ENCODE data around the gene MYO7A.

The MYO7A gene

DNA sequence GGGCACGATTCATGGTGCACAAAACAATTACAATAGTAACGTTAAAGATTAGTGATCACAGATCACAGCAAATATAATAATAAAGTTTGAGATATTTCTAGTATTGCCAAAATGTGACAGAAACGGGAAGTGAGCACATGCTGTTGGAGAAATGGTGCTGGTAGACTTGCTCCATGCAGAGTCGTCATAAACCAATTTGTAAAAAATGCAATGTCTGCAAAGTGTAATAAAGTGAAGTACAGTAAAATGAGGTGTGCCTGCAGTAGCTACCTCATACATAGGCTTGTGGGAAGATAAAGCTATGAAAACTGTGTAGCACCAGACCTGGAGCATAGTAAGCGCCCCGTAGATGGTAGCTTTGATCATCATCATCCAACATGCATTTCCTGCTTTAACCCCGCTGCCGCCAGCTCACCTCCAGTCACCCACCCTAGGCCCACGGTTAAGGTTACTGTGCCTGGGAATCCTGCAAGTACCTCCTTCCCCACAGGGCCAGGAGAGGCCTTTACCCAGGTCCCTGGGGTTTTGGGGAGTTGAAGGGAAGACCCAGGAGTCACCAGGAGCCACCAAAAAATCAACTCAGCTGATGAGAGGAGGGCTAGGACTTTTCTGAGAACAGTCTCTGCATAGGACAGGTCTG, 59.2 kb downstream of the MYO7A start:
- TF ChIP-seq GATA2 (IDR thresholded peaks at IDR 0.05; ENCODE audit: low read depth, low read length), result no peak
- TF ChIP-seq GATA3 (IDR thresholded peaks at IDR 0.05; ENCODE audit: low read depth, low read length), result no peak

DNA sequence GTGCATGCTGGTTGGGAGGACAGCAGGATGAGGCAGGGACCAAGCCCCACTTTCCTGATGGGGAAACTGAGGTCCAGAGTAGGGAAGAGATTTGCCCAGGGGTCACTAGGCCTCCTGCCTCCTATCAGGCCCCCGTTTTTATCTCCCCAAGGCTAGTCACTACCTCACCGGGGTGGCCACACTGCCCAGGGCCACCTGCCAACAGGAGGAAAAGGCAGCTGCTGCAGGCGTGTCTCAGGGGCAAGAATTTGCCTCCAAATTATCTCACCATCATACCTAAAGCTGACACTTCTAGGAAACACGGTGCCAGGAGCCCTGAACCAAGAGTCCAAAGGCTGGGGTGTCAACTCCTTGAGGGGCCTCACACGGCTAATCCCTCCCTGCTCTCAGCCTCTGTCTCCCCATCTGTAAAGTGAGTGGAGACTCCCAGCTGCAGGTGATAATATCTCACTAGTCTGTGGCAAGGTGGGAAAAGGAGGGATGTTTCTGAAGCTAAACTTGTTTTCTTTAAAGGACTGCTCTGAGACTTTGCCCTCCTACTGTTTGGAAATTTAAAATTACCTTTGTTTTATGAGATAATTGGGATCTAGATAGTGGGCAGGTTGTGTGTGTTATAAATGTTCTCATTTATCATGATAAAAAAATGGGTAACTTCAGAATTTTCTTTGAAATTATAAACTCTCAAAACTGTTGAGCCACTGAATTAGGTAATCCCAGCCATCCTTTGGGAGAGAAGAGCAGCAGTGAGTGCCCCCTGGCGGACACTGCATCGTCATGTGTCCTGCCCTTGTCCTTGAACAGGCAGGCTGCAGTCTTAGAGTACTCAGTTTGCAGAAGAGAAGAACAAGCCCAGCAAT, 60.0 kb downstream of the MYO7A start:
- no peak for TF ChIP-seq GATA2 (IDR thresholded peaks at IDR 0.05; ENCODE audit: low read depth, low read length)
- no peak for TF ChIP-seq GATA3 (IDR thresholded peaks at IDR 0.05; ENCODE audit: low read depth, low read length)

DNA sequence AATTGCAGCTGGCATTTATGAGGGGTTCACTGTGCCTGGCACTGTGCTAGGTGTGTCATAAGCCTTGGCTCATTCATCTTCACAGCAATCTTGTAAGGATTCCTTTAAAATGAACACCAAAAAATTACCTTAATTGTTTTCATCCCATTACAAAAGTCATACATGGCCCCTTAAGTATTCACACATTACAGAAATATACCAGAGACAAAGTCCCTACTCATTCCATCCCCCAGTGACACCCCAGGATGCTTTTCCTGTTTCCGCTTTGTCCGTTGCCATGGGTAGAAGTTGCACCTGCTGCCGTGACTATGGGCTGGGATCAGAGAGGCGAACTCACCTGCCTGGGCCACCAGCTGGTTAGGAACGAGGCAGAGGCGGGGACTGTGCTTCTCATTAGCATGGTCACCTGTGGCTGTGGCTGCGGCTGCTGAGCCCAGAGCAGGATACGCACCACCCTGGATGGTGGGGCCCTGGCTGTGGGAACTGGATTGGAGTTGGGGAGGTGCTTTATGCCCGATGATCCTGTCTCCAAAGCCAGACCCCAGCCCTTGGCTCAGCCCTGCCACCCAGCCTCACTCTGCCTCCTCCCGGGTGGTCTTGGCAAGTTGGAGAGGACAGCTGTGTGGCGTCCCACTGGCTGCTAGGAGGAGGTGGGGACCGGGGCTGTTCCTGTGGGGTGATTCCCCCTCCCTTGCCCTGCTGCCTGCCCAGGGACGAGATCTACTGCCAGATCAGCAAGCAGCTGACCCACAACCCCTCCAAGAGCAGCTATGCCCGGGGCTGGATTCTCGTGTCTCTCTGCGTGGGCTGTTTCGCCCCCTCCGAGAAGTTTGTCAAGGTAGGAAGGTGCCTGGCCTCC, 60.8 kb downstream of the MYO7A start:
- TF ChIP-seq GATA3 (IDR thresholded peaks at IDR 0.05; ENCODE audit: low read depth, low read length) (no peak), GATA2 (IDR thresholded peaks at IDR 0.05; ENCODE audit: low read depth, low read length) (no peak)

GRCh38 chr11:77189588-77190210, 61.7 kb downstream of the MYO7A start:
- no peak for TF ChIP-seq GATA2 (IDR thresholded peaks at IDR 0.05; ENCODE audit: low read depth, low read length)
- TF ChIP-seq GATA3 (IDR thresholded peaks at IDR 0.05; ENCODE audit: low read depth, low read length), result no peak

GRCh38 chr11:77190331-77191075, 62.5 kb downstream of the MYO7A start:
- TF ChIP-seq GATA2 (IDR thresholded peaks at IDR 0.05; ENCODE audit: low read depth, low read length) (no peak), GATA3 (IDR thresholded peaks at IDR 0.05; ENCODE audit: low read depth, low read length) (no peak)

DNA sequence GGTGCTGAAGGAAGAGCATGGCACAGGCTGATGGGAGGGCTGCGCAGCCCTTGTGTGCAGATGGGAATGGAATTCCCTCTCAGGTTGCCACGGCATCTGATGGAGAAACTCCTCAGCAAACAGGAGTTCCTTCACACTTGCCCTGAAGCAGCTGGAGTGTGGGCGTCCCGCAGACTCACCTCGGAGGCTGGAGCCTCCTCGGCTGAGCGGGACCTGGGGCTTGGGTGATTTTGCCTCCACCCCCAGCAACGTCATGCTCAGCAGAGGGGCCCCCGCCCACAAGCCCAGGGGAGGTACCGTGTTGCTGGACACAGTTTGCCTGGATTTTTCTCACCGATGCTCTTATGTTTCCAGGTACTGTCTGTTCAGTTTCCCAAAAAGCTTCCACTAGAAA, 63.4 kb downstream of the MYO7A start:
- TF ChIP-seq GATA3 (IDR thresholded peaks at IDR 0.05; ENCODE audit: low read depth, low read length) (no peak), GATA2 (IDR thresholded peaks at IDR 0.05; ENCODE audit: low read depth, low read length) (no peak)

DNA sequence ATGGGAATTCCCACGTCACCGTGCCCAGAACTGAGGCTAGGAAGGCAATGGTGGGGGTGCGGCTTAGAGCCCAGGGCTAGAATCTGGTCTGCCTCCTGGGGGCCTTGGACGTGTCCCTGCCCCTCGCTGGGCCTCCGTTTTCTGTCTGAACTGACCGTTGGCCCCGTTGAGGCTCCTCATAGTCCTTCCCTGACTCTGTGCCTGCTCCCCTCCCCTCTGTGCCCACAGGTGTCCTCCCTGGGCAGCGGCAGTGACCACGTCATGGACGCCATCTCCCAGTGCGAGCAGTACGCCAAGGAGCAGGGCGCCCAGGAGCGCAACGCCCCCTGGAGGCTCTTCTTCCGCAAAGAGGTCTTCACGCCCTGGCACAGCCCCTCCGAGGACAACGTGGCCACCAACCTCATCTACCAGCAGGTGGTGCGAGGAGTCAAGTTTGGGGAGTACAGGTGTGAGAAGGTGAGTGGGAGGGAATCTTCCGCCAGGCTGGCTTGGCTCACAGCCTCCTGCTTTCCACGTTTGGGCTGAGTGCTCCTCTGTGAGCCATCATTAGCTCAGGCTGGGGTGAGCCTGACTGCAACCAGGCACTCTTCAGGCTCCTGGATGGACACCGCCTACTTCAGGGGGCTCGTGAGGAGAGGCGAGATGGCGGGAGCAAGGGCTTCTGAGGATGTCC, 63.9 kb downstream of the MYO7A start:
- no peak for TF ChIP-seq GATA2 (IDR thresholded peaks at IDR 0.05; ENCODE audit: low read depth, low read length)
- no peak for TF ChIP-seq GATA3 (IDR thresholded peaks at IDR 0.05; ENCODE audit: low read depth, low read length)

DNA sequence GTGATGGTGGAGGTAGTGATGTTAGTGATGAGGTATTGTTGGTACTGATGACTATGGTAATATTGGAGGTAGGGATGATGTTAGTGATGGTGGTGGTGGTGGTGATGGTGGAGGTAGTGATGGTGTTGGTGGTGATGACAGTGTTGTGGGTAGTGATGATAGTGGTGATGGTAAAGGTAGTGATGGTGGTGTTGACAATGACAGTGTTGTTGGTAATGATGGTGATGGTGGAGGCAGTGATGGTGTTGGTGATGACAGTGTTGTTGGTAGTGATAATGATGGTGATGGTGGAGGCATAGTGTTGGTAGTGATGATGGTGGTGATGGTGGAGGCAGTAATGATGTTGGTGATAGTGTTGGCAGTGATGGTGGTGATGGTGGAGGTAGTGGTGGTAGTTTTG, 65.1 kb downstream of the MYO7A start:
- no peak for TF ChIP-seq GATA3 (IDR thresholded peaks at IDR 0.05; ENCODE audit: low read depth, low read length)
- no peak for TF ChIP-seq GATA2 (IDR thresholded peaks at IDR 0.05; ENCODE audit: low read depth, low read length)

DNA sequence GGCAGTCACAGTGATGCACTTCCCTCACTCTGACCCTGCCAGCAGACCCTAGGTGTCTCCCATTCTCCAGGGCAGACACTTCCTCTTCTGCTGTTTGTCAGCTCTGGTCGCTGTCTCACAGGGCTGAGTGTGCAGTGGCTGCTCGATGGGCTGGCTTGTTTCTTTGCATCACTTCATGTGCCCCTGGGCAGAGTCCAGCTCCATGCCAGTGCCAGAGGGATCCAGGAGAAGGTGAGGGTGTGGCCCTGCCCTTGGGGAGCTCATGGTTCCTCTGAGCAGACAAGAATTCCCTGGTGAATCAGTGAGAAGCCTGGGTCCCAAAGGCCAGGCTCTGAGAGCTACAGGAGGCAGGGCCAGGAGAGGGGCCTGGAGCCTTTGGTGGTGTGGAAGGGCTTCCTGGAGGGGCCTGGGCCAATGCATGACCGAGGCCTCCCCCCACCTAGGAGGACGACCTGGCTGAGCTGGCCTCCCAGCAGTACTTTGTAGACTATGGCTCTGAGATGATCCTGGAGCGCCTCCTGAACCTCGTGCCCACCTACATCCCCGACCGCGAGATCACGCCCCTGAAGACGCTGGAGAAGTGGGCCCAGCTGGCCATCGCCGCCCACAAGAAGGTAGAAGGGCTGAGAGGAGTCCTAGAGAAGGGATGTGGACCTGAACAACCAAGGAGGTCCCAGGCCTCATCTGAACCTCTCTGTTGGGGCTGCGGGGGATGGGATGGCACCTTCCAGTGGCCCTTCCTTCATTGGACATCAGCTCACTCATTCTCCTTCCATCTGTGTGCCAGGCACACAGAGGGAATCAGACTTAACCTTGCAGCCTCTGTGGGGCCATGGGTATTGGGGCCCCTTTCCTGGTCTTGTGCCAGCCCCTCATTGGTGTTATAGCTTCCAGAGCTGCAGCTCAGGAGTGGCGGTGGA, 66.1 kb downstream of the MYO7A start:
- TF ChIP-seq GATA2 (IDR thresholded peaks at IDR 0.05; ENCODE audit: low read depth, low read length) (no peak), GATA3 (IDR thresholded peaks at IDR 0.05; ENCODE audit: low read depth, low read length) (no peak)

GRCh38 chr11:77195071-77195755, 67.2 kb downstream of the MYO7A start:
- no peak for TF ChIP-seq GATA2 (IDR thresholded peaks at IDR 0.05; ENCODE audit: low read depth, low read length)
- TF ChIP-seq GATA3 (IDR thresholded peaks at IDR 0.05; ENCODE audit: low read depth, low read length), result no peak

GRCh38 chr11:77196961-77197360, 68.9 kb downstream of the MYO7A start:
- TF ChIP-seq GATA2 (IDR thresholded peaks at IDR 0.05; ENCODE audit: low read depth, low read length) (no peak), GATA3 (IDR thresholded peaks at IDR 0.05; ENCODE audit: low read depth, low read length) (no peak)
